Colonic mucosa (tissue), 4 donors: Measurements from ENCODE around the gene KLF7. TPM values are rescaled to one million over a fixed set of nuclear protein-coding genes. Genes with fewer than 3 reads are reported as not detected.

Experiments
- DNase-seq: peaks from one replicate; pipeline ENCODE4 v3.0.0-alpha.2; 2020
- H3K27ac ChIP-seq: fragments of 200-600 bp; one replicate; pipeline ENCODE4 v1.8.0; 2021
- H3K27me3 ChIP-seq: fragments of 200-600 bp; one replicate; pipeline ENCODE4 v1.8.0; 2021
- H3K36me3 ChIP-seq: fragments of 200-600 bp; one replicate; pipeline ENCODE4 v1.8.0; 2021
- H3K4me1 ChIP-seq: fragments of 200-600 bp; one replicate; pipeline ENCODE4 v1.8.0; 2021; ENCODE audit warnings: mild to moderate bottlenecking
- H3K4me3 ChIP-seq: fragments of 200-600 bp; one replicate; pipeline ENCODE4 v1.8.0; 2021
- H3K9ac ChIP-seq, 2 donors: one replicate each; pipeline ENCODE4 v1.7.0; 2013; ENCODE audit warnings: control low read depth in 2 of 2, low read depth in 2 of 2, low read length in 2 of 2
- H3K9me3 ChIP-seq: fragments of 200-600 bp; one replicate; pipeline ENCODE4 v1.8.0; 2021
- CTCF ChIP-seq: fragments of 200-600 bp; IDR thresholded peaks from one replicate; pipeline ENCODE4 v1.8.0; 2022; ENCODE audit warnings: antibody characterized with exemption, mild to moderate bottlenecking
- intact Hi-C: fragments of 100-400 bp; cut with DNase I; formaldehyde crosslinking; loops from one replicate; pipeline ENCODE4 v1.14.1; 2022
- total RNA-seq, 2 donors: library from RNA; stranded (reverse); fragmentation: NEBNext Ultra II Directional in 1 of 2; extraction: Animal tissue kit (Norgen Biotek cat#: 25700) in 1 of 2; gene quantifications; one replicate each; pipeline ENCODE4 v1.2.1, GENCODE V29; 2021
- donor health status: healthy.
- donor health status: DM: no; HTN: no; CAD: no.
- donor health status: DM: no; HTN: no; CAD: no.

The KLF7 gene
- total RNA-seq, 2 donors from 2014 or later, result 4.7 to 12.9 TPM

- no peak overlapping the region for H3K4me3 ChIP-seq
- no peak for DNase-seq
- no peak for TF ChIP-seq CTCF
- H3K27ac ChIP-seq, result no peak overlapping the region
- intact Hi-C loops, result no loop called here
- no peaks in the 10 kb centered on the region for H3K4me1 ChIP-seq
- H3K9ac ChIP-seq, result no peak overlapping the region
- H3K9me3 ChIP-seq, result no peaks in the 10 kb centered on the region
- H3K36me3 ChIP-seq, result no peaks in the 10 kb centered on the region
- no peaks in the 10 kb centered on the region for H3K27me3 ChIP-seq
These were observed 48.1 kb downstream of the KLF7 start for GRCh38 chr2:207117668-207118067.

- Histone ChIP-seq H3K27ac (no peak overlapping the region), H3K27me3 (no peaks in the 10 kb centered on the region), H3K4me1 (no peaks in the 10 kb centered on the region), H3K9me3 (no peaks in the 10 kb centered on the region), H3K9ac (no peak overlapping the region), H3K36me3 (no peaks in the 10 kb centered on the region), H3K4me3 (no peak overlapping the region)
- no peak for DNase-seq
- intact Hi-C loops, result no loop called here
- TF ChIP-seq CTCF, result no peak
These were observed 49.9 kb downstream of the KLF7 start for GRCh38 chr2:207115715-207116364.

DNA sequence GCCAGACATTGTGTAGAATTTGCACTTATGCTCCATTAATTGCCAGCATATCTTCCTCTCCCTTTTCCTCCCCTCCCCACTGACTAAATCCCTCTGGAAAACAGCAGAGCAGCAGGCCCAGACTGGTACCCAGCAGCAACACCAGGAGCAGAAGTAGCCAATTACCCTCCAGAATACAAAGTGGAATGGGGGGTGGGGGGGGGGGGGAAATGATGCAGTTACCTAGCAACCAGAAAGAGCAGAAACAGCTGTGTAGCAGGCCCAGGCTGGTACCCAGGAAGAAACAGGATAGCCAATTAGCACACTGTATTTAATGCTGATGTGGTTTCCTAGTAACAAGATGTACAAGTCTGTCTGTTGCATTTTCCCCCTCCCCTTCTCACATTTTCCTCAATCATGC is 52.3 kb downstream of the KLF7 start:
- Histone ChIP-seq H3K27ac (no peak overlapping the region), H3K4me3 (no peak overlapping the region), H3K27me3 (no peaks in the 10 kb centered on the region), H3K4me1 (no peaks in the 10 kb centered on the region), H3K9ac (no peak overlapping the region), H3K36me3 (no peaks in the 10 kb centered on the region), H3K9me3 (no peaks in the 10 kb centered on the region)
- TF ChIP-seq CTCF, result no peak
- intact Hi-C loops, result no loop called here
- DNase-seq, result no peak

DNA sequence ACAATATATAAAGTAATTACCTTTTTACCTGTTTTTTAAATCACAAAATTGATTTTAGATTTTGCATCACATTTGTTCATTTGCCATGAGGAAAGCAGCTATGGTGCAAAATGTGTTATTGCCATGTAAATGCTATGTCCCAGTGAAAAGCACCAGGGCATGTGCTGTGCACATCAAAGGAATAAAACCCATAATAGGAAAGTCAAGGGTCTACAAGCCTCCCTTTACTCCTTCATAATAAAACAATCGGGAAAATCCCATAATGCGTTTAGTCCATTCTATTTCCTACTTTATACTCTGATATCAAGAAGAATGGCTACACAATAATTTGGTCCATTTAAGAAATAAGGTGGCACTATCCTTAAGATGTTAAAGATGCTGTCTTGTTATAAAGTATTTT is 53.0 kb downstream of the KLF7 start:
- H3K27me3 ChIP-seq, result no peaks in the 10 kb centered on the region
- H3K36me3 ChIP-seq, result no peaks in the 10 kb centered on the region
- intact Hi-C loops, result no loop called here
- H3K9me3 ChIP-seq, result no peaks in the 10 kb centered on the region
- no peak overlapping the region for H3K9ac ChIP-seq
- H3K4me1 ChIP-seq, result no peaks in the 10 kb centered on the region
- no peak overlapping the region for H3K27ac ChIP-seq
- no peak overlapping the region for H3K4me3 ChIP-seq
- DNase-seq, result no peak
- no peak for TF ChIP-seq CTCF

GRCh38 chr2:207112383-207112782 is 53.4 kb downstream of the KLF7 start:
- Histone ChIP-seq H3K36me3 (no peaks in the 10 kb centered on the region), H3K9me3 (no peaks in the 10 kb centered on the region), H3K27me3 (no peaks in the 10 kb centered on the region), H3K27ac (no peak overlapping the region), H3K9ac (no peak overlapping the region), H3K4me3 (no peak overlapping the region), H3K4me1 (no peaks in the 10 kb centered on the region)
- DNase-seq, result no peak
- intact Hi-C loops, result no loop called here
- TF ChIP-seq CTCF, result no peak
